Kidney glomerular epithelial cell (primary cell): ENCODE data around the gene FAM13C.
A peak's percentile ranks its signal among the peaks of the same experiment; 100 is the strongest.

Experiments
- DNase-seq: peaks from one replicate; lab custom pipeline; 2025; lab: John Stamatoyannopoulos, UW

The FAM13C gene

GRCh38 chr10:59361663-59362143 is 646 bp downstream of the FAM13C start:
- no peak for DNase-seq

- DNase-seq: no peak
These were observed 1.5 kb downstream of the FAM13C start for GRCh38 chr10:59360605-59361405.

- DNase-seq: no peak
These were observed 3.8 kb downstream of the FAM13C start for GRCh38 chr10:59358576-59358975.

- DNase-seq: no peak
These were observed 7.9 kb downstream of the FAM13C start for GRCh38 chr10:59354434-59354833.

GRCh38 chr10:59350558-59350957 is 11.8 kb downstream of the FAM13C start:
- no peak for DNase-seq

DNA sequence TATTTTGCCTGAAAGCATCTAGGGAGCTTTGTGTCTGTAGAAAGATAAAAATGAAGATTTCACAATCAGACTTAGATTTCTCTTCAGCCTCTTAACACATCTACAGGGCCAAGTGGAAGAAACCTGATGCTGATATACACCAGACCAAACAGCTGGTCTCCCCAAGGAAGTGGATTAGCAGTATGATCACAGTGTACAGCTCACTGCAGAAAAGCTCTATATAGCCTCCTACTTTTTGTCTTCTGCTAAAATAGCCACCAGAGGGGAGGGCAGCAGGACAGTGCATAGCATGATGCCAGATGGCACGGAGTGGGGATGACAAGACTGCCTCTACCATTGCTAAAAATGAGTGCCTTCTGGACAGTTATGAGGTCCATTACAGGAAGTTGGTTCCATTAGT is 16.0 kb downstream of the FAM13C start:
- DNase-seq: no peak

GRCh38 chr10:59342723-59343122 is 19.6 kb downstream of the FAM13C start:
- DNase-seq: no peak

DNA sequence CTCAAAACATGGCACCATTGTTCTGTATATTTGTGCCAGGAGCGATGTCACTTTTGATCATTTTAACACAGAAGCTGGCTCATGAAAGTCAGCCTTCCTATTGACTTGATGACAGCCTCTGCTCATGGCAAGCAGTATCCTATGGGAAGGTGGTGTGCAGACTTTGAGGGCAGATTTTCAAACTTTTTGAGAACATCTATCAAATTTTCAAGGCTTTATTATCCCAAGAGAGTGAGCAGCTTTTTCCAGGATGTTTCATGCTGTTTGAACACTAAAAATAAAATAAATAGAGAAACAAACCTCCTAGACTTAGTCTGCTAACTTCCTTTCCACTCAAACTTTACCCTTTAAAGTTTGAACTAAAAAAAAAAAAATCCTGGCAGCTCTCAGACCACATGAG is 20.3 kb downstream of the FAM13C start:
- no peak for DNase-seq

GRCh38 chr10:59340285-59340684 is 22.1 kb downstream of the FAM13C start:
- DNase-seq: no peak

DNA sequence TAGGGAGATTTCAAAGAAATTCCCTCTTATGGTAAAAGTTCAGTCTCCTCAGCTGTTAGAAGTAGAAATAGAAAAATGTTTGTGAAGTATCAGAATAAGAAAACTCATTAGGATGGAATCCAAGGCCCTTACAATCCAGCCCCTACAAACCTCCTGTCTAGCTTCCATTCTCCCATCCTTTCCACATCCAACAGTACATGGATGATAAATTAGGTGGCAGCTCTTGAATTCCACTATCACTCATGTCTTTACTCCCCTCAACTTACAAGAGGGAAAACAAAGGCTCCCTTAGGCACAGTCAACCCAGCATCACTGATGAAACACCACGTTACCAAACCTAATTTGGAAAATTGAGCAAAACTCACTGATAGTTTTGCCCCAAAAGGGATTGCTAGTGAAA is 23.0 kb downstream of the FAM13C start:
- DNase-seq: no peak

DNA sequence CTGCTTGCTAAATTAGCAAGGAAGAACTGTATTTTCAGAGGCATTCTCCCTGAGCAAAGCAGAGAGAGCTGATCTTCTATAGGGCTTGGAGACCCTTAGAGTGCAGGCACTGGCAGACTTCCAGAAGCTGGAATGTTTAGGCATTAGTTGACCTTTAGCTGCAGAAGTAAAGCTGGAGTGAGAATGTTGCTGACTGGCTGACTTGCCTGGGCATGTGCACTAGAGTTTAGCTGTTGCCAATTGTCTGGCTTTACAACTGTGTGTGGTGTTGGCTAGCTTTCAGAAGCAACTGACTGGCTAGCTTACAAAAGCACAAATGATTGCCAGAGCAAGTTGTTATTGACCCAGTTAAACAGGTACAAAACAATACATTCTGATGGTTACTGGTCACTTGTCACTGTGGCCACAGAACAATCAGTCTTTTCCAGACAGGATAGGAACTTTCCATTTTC is 25.1 kb downstream of the FAM13C start:
- peak; percentile 23 for DNase-seq

DNA sequence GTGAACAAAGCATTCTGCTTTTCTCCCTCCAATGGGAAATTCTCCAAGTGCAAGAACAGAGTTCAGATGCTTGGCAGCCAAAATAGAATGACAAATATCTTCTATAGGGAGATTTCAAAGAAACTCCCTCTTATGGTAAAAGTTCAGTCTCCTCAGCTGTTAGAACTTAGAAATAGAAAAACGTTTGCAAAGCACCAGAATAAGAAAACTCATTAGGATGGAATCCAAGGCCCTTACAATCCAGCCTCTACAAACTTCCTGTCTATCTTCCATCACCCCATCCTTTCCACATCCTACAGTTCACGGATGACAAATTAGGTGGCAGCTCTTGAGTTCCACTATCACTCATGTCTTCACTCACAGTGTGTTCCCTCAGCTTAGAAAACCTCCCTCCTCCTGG is 25.7 kb downstream of the FAM13C start:
- DNase-seq: no peak

DNA sequence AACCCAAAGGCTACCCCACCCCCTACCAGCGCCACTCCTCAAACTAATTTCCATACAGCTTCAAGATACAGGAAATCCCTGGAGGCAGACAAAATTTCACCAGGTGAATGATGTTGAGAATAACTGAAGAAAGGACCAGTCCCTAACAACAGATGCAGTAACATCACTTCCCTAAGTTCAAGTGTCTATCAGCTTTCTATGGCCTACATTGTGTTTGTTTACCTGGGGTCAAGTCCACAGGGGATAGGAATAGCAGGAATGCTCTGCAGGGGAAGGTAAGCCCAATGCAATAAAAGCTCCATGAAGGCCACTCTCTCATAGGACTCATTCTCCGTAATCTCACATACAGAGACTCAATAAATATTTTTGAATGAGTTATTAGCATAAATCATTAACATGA is 26.9 kb downstream of the FAM13C start:
- DNase-seq: no peak

DNA sequence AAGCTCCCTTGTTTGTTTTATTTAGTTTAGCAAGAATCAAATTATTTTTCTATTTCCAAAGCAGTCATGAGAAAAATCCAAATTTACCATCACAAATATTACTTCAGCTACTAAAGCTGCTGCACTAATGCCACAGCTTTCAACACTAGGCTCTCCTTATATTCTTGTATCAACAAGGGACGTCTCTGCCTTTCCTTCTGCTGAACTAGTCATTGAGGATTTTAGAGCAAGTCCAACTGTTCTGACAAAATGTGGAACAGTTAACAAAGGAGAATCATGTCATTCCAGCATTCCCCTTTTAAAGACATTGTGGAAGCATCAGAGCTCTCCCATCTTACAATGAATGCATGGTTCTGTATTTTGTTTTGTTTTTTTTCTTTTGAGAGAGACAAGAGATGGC is 28.6 kb downstream of the FAM13C start:
- no peak for DNase-seq

- no peak for DNase-seq
These were observed 29.8 kb downstream of the FAM13C start for GRCh38 chr10:59332581-59332980.

- DNase-seq: no peak
These were observed 30.7 kb downstream of the FAM13C start for GRCh38 chr10:59331661-59332060.

DNA sequence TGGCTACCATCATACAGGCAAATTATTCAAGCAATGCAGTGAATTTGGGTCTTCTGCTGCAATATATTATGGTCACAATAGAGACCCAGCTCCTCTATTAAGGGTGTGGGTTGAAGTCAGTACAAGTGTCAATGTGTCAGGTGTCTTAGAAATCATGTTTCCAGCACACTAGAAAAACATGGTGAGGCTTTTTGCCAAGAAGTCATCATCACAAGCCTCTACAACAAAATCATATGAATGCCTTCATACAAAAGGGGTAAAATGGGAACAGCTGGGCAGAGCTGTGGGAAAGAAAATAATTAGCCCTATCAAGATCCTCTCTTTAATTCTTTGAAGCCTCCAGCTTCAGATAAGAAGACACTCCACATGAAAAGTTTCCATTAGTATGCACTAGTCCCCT is 37.2 kb downstream of the FAM13C start:
- no peak for DNase-seq

DNA sequence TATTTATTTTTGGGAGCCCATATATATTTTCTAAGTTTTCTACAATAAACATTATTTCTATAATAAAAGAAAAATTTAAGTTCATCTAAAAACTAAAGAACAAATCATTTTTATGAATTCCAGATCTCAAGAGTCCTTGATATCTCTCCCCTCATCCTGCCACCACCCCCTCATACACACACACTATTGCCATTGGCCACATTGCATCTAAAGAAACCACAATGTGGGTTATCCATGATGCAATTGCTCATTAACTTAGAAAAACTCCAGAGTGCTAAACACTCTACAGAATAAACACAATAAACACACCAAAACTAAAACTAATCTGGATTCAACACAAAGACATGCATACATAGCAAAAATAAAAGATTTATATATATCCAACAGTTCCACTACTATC is 37.8 kb downstream of the FAM13C start:
- DNase-seq: no peak

DNA sequence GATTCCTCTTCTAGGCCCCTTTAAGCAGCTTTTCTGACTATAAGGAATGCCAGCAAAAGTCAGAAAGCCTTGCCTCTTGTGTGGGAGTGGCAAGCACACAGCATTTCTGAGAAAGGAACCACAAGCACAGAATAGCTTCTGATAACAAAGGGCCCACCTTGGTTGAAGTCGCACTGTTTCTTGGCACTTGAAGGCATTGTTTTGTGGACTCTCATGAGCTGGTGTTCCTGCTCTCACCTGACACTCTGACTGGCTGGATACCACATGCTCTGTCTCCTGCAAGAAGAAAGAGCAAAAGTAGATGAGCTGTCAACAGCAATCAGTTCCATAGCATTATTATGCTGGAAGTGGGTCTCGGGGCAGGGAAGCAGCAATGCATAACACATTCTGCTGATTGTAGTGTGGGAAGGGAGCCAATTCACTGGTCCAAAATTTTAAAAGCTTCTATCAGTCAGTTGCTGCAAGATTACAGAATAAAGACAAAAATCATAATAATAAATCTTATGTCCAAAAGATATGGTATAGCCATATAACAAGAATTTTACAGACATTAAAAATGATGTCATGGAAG is 38.4 kb downstream of the FAM13C start:
- DNase-seq: no peak

DNA sequence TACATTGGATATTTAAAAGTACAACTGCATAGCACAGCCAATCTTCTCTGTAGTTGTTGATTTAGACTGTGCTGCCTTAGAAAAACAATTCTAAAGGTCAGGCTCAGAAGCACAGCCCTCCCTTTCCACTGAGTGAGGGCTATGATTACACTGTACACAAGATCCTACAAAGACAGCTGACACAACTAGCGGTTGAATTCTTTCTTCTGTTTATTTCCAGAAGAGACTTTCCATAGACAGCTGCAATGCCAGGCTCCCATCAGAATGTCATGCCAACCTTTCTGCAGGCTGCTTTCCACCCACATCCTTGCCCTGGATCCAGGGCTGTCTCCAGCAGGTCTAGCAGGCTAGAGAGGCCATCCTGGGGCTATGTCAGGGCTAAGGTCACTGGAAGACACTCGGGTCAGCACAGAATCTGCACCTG is 39.3 kb downstream of the FAM13C start:
- DNase-seq: no peak

DNA sequence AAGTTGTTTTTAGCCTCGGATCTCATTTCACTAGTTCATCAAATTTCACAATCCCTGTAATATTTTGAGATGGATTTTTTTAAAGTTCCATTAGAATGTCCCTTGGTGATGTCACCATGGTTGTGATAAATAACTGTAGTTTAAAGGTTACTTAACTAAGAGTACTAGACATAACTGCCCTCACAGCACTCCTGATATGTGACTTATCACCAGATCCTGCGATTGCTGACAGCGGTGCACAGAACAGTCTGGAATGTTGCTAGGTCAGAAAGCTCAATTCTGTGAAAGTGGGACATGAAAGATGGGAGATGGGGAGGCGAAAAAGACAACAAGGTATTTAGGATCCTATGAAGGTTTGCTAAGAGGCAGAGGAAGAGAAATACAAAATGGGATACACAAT is 40.2 kb downstream of the FAM13C start:
- no peak for DNase-seq

DNA sequence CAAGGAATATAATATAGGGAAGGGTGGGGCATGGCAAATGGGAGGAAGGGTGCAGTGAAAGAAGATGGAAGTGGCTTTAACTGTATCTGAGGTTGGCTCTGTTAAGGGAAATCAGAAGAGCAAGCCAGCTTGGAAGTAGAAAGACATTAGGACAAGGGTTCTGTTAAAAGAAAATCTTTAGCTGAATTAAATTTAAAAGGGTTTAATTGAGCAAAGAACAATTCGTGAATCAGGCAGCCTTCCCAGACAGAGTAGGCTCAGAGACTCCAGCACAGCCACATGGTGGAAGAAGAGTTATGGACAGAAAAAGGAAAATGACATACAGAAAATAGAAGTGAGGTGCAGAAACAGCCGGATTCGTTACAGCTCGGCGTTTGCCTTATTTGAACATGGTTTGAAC is 42.0 kb downstream of the FAM13C start:
- no peak for DNase-seq

- DNase-seq: no peak
These were observed 42.5 kb downstream of the FAM13C start for GRCh38 chr10:59319854-59320253.

- DNase-seq: no peak
These were observed 45.3 kb downstream of the FAM13C start for GRCh38 chr10:59317066-59317465.
